Measurements from ENCODE around the gene RUNX3. TPM values are rescaled to one million over a fixed set of nuclear protein-coding genes. Genes with fewer than 3 reads are reported as not detected.

The RUNX3 gene
- total and polyA plus RNA-seq, 4 donors, result 0.43 to 1.1 (median 0.88) TPM

- Histone ChIP-seq H3K9me3 (ENCODE audit: control insufficient read depth in 4 of 4, low read length in 3 of 4) (no peaks in the 10 kb centered on the region), H3K36me3 (ENCODE audit: control insufficient read depth in 4 of 4, insufficient read depth in 3 of 4, low read depth in 1 of 4, low read length in 3 of 4) (no peaks in the 10 kb centered on the region), H3K27me3 (ENCODE audit: control insufficient read depth in 4 of 4, insufficient read depth in 4 of 4, low read length in 3 of 4) (no peaks in the 10 kb centered on the region), H3K9ac (ENCODE audit: low read depth in 1 of 2, low read length in 2 of 2) (no peak overlapping the region), H3K27ac (ENCODE audit: low read depth in 1 of 2, low read length in 2 of 2) (no peak overlapping the region), H3K4me1 (ENCODE audit: control insufficient read depth in 4 of 4, insufficient read depth in 4 of 4, low read length in 3 of 4) (peaks cover 0 to 16% (median 9%) of the 10 kb centered on the region in 4 donors), H3K4me3 (ENCODE audit: low read depth in 1 of 3, low read length in 3 of 3) (no peak overlapping the region)
- no peak for DNase-seq (ENCODE audit: low spot score)
- TF ChIP-seq RAD21 (IDR thresholded peaks at IDR 0.05) (peak; percentile 53 to 60), ZBTB33 (IDR thresholded peaks at IDR 0.05) (no peak)
- WGBS, result 50% methylated on average over 9 of the region's 9 CpGs
Measured at GRCh38 chr1:24849672-24850295, 80.3 kb downstream of the RUNX3 start.

Small RNAs within 50 kb of the gene (small RNA-seq; reads per million reads assigned to genes)
- gene MIR6731, result not detected

Other genes starting within 250 kb of the RUNX3 start
- gene CLIC4, start 184.8 kb downstream of the RUNX3 start, total RNA-seq, result 10 to 100 TPM; 36.1 to 40.7 TPM
- 10 to 100 TPM; 15.0 to 20.6 TPM for gene CLIC4, start 184.8 kb downstream of the RUNX3 start, polyA plus RNA-seq